ENCODE measurements around the gene SRRM3. TPM values are rescaled to one million over a fixed set of nuclear protein-coding genes. Genes with fewer than 3 reads are reported as not detected.
"Not testable (repeated sequence)": the region's sequence is repeated elsewhere in the genome, so short reads cannot be mapped to it uniquely, and the experiment has no call there.

Gene SRRM3
- polyA plus RNA-seq, 3 donors from 2014 or later = not detected

DNA sequence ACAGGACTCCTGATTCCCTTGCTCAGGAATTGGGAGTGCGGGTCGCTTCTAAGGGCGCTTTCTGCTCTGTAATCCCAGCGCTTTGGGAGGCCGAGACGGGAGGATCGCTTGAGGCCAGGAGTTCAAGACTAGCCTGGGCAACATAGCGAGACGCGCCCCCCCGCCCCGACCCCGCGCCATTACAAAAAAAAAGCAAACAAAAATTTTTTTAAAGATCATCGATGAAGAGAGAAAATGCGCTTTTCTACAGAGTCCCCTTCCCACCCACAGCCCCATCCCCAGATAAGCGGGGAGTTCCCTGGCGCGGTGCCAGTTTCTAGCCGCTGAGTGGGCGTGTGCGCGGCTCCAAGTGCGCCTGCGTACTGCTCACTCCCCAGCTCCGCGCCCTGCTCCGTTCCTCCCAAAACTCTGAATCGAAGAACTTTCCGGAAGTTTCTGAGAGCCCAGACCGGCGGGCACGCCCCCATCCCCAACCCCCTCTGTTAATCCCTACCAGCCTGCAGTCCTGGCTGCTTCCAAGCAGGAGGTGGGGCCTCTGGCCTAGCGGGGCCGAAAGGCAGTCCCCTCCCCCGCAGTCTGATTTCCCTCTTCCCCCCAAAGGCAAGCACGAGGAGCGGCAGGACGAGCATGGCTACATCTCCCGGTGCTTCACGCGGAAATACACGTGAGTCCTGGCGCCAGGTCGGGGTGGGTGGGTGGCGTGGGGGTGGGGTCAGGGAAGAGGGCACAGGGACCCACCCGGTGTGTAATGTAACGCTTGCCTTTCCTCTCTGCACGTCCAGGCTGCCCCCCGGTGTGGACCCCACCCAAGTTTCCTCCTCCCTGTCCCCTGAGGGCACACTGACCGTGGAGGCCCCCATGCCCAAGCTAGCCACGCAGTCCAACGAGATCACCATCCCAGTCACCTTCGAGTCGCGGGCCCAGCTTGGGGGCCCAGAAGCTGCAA lies 101.8 kb downstream of the SRRM3 start:
- H3K27me3 Mint-ChIP-seq (ENCODE audit: low read depth in 3 of 3) = peaks cover 2 to 4% (median 3%) of the 10 kb centered on the region in 3 donors
- H3K4me3 Mint-ChIP-seq = peak overlapping the region; percentile 88 to 91 (median 90)
- H3K9me3 Mint-ChIP-seq = no peaks in the 10 kb centered on the region
- peaks cover 15 to 19% of the 10 kb centered on the region in 2 donors for H3K4me1 Mint-ChIP-seq
- DNase-seq = peak; percentile 50 to 63 (median 59)
- no peaks in the 10 kb centered on the region for H3K36me3 Mint-ChIP-seq
- H3K27ac Mint-ChIP-seq = peak overlapping the region; percentile 16 to 82 (median 52)

DNA sequence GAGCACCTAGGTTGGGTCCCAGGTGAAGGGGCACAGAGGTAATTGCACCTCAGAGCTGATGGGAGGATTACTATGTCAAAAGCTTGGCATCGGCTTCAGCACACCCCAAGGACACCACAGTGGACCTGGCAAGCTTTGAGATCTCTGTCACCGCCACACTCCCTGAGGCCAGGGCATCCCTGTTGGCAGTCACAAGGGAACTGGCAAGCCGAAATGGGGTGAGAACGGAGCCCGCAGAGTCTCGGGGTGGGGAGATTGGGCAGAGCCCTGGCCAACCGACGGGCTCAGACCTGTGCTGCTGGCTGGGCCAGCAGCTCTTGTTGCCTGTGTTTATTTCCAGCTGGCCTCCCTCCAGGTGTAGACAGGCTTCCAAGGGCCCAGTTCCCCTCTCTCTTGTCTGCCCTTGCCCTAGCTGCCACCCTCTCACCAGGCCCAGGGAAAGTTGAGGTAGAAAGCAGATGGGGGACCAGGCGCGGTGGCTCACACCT lies 103.2 kb downstream of the SRRM3 start:
- no peak overlapping the region for H3K27ac Mint-ChIP-seq
- no peak for DNase-seq
- peak overlapping the region in 1 of 5 donors; percentile 13 for H3K4me3 Mint-ChIP-seq
- peaks cover 2 to 4% (median 3%) of the 10 kb centered on the region in 3 donors for H3K27me3 Mint-ChIP-seq (ENCODE audit: low read depth in 3 of 3)
- no peaks in the 10 kb centered on the region for H3K36me3 Mint-ChIP-seq
- H3K4me1 Mint-ChIP-seq = peaks cover 15 to 19% of the 10 kb centered on the region in 2 donors
- H3K9me3 Mint-ChIP-seq = no peaks in the 10 kb centered on the region

DNA sequence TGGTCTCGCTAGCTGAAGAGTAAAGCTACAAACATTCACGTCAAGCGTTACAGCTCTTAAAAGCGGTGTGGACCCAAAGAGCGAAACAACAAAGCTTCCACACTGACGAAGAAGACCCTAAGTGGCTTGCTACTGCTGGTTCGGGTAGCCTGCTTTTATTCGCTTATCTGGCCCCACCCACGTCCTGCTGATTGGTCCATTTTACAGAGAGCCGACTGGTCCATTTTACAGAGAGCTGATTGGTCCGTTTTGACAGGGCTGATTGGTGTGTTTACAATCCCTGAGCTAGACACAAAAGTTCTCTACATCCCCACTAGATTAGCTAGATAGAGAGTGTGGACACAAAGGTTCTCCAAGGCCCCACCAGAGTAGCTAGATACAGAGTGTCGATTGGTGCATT lies 107.2 kb downstream of the SRRM3 start:
- H3K4me1 Mint-ChIP-seq; H3K36me3 Mint-ChIP-seq; H3K27me3 Mint-ChIP-seq (ENCODE audit: low read depth in 3 of 3); H3K9me3 Mint-ChIP-seq; H3K27ac Mint-ChIP-seq; DNase-seq; H3K4me3 Mint-ChIP-seq: not testable (repeated sequence)

DNA sequence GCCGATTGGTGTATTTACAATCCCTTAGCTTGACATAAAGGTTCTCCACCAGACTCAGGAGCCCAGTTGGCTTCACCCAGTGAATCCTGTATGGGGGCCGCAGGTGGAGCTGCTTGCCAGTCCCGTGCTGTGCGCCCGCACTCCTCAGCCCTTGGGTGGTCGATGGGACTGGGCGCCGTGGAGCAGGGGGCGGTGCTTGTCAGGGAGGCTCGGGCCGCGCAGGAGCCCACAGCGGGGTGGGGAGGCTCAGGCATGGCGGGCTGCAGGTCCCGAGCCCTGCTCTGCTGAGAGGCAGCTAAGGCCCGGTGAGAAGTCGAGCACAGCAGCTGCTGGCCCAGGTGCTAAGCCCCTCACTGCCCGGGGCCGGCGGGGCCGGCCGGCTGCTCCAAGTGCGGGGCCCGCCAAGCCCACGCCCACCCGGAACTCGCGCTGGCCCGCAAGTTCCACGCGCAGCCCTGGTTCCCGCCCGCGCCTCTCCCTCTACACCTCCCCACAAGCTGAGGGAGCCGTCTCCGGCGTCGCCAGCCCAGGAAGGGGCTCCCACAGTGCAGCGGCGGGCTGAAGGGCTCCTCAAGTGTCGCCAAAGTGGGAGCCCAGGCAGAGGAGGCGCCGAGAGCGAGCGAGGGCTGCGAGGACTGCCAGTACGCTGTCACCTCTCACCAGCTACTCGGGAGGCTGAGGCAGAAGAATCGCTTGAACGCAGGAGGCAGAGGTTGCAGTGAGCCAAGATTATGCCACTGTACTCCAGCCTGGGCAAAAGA lies 107.8 kb downstream of the SRRM3 start:
- not testable (repeated sequence) for H3K9me3 Mint-ChIP-seq; H3K36me3 Mint-ChIP-seq; H3K27ac Mint-ChIP-seq; H3K27me3 Mint-ChIP-seq (ENCODE audit: low read depth in 3 of 3); H3K4me3 Mint-ChIP-seq; DNase-seq; H3K4me1 Mint-ChIP-seq

DNA sequence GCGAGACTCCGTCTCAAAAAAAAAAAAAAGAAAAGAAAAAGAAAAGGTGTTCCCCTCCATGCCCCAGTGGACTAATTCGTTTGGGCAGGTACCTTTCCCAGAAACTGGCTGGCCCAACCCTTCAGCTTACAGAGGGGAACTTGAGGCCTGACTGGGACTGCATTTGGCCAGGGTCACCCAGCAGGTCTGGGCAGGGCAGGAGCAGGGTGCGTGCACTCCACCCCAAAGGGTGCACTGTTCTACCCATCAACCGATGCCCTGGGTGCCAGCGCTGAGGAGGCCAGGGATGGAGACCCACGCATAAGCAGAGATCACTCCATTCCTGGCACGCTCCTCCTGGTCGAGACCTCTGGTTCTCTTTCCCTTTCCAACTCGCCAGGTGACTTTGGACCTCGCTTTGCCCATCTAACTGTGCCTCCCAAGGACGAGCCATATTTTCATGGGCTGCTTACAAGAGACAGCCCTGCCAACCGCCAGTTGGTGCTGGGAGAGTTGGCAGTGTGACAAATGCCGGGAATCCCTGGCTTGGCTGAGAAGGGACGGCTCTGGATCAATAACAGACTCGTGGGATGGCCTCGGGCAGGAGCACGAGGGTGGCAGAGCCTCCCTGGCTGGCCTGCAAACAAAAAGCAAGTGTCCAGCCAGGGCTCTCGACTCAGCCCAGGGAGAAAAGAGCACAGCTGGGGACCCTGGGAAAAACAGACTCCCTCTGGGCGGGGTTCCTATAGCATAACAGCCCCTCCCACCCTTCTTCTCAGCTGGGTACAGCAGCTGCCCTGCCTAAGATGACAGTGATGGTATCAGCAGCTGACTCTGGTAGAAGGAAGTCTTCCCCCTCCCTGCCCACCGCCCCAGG lies 108.6 kb downstream of the SRRM3 start:
- H3K36me3 Mint-ChIP-seq = no peaks in the 10 kb centered on the region
- H3K9me3 Mint-ChIP-seq = no peaks in the 10 kb centered on the region
- H3K4me1 Mint-ChIP-seq = peaks cover 7% of the 10 kb centered on the region in 2 donors
- H3K27ac Mint-ChIP-seq = no peak overlapping the region
- no peak overlapping the region for H3K4me3 Mint-ChIP-seq
- H3K27me3 Mint-ChIP-seq (ENCODE audit: low read depth in 3 of 3) = no peaks in the 10 kb centered on the region
- DNase-seq = no peak

DNA sequence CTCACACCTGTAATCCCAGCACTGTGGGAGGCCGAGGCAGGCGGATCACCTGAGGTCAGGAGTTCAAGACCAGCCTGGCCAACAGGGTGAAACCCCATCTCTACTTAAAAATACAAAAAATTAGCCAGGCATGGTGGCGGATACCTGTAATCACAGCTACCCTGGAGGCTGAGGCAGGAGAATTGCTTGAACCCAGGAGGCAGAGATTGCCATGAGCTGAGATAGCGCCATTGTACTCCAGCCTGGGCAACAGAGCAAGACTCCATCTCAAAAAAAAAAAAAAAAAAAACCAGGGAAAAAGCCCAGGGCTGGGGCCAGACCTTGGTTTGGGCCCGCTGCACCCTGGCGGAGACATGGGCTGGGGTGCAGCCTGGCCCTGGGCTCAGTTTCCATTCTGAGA lies 110.1 kb downstream of the SRRM3 start:
- not testable (repeated sequence) for H3K4me3 Mint-ChIP-seq; H3K27ac Mint-ChIP-seq; H3K36me3 Mint-ChIP-seq; H3K27me3 Mint-ChIP-seq (ENCODE audit: low read depth in 3 of 3); DNase-seq; H3K4me1 Mint-ChIP-seq; H3K9me3 Mint-ChIP-seq

DNA sequence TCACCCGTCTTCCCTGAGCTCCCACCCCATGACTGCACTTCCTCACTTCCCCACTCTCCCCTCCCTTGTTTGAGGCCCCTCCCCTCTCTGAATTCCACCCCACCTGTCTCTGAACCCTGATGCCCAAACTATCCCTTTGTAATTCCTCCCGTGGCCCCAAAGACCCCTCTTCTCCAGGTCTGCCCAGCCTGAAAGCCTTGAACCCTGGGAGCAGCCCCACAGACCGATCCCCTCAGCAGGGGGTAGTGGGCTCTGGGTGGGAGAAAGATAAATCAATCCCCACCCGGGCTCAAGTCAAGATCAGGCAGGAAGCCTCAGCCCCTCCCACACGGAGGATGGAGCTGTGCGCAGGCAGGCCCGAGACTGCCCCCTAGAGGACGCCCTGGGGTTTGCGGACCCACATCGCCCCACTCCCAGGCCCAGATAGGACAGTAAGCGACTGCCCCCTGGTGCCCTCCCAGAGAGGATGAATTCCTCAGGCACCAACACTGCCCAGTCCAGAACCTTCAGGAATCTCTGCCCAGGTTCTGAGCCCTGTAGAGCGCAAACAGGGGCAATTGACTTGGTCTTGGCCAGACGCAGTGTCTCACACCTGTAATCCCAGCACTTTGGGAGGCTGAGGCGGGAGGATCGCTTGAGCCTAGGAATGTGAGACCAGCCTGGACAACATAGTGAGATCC lies 112.5 kb downstream of the SRRM3 start:
- H3K27me3 Mint-ChIP-seq (ENCODE audit: low read depth in 3 of 3) = no peaks in the 10 kb centered on the region
- H3K27ac Mint-ChIP-seq = peak overlapping the region in 1 of 6 donors; percentile 45
- peaks cover 23 to 28% of the 10 kb centered on the region in 2 donors for H3K4me1 Mint-ChIP-seq
- no peak overlapping the region for H3K4me3 Mint-ChIP-seq
- peak; percentile 92 to 94 (median 92) for DNase-seq
- no peaks in the 10 kb centered on the region for H3K9me3 Mint-ChIP-seq
- H3K36me3 Mint-ChIP-seq = no peaks in the 10 kb centered on the region

DNA sequence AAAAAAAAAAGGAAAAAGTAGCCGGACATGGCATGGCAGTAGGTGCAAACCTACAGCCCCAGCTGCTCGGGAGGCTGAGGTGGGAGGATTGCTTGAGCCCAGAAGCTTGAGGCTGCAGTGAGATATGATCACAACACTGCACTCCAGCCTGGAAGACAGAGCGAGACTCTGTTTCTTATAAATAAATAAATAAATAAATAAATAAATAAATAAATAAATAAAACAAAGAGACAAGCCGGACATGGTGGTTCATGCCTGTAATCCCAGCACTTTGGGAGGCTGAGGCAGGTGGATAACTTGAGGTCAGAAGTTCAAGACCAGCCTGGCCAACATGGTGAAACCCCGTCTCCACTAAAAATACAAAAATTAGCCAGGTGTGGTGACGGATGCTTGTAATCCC lies 113.0 kb downstream of the SRRM3 start:
- H3K9me3 Mint-ChIP-seq; H3K27me3 Mint-ChIP-seq (ENCODE audit: low read depth in 3 of 3); H3K4me3 Mint-ChIP-seq; H3K36me3 Mint-ChIP-seq; DNase-seq: not testable (repeated sequence)
- H3K27ac Mint-ChIP-seq = peak overlapping the region in 1 of 6 donors; percentile 34
- H3K4me1 Mint-ChIP-seq = peaks cover 24 to 29% of the 10 kb centered on the region in 2 donors

DNA sequence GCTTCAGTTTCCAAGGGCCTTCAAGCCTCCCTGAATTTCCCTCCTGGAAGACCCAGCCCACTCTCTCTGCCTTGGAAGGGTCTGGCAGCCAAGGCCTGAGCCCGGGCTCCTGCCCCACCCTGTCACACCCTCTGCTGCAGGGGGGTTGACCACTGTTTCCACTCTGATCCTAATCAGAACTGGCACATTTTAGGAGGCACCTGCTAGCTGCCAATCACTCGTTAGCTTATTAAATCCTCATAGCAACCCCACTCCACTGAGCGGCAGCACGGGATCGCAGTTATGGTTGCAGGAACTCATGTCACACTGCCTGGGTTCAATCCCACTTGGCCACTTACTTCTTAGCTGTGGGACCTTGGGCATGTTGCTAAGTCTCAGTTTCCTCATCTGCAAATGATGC lies 113.7 kb downstream of the SRRM3 start:
- DNase-seq = no peak
- Mint-ChIP-seq H3K36me3 (no peaks in the 10 kb centered on the region), H3K27me3 (ENCODE audit: low read depth in 3 of 3) (no peaks in the 10 kb centered on the region), H3K4me1 (peaks cover 27 to 29% of the 10 kb centered on the region in 2 donors), H3K9me3 (no peaks in the 10 kb centered on the region), H3K27ac (no peak overlapping the region), H3K4me3 (no peak overlapping the region)

DNA sequence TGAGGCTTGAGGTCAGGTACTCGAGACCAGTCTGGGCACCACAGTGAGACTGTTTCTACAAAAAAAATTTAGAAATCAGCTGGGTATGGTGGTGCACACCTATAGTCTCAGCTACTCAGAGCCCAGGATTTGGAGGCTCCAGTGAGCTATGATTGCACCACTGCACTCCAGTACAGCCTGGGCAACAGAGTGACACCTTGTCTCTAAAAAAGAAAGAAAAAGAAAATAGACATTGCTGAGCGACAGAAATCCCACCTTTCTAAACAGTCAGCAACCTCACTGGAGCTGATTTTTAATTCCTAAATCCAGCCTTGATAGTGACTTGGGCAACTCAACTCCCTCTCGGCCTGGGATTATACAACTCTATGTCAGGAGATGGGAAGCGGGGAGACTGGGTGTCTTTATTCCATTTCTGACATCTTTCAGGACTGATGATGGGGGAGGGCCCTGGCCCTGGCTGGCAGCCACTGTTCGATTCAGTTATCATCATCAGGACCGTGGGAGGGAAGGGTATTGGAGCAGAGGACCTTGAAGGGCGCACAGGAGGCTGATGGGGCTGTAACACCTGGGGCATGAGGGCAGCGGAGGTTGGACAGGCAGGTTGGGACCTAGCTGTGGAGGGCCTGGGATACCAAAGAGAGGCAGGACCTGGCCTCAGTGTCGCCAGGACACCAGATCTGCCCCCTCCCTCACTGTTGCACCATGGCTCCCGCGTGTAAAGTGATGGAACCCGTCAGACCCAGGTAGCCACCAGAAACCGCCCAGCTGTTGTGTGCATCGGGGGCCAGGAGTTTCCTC lies 115.5 kb downstream of the SRRM3 start:
- no peaks in the 10 kb centered on the region for H3K9me3 Mint-ChIP-seq
- H3K27ac Mint-ChIP-seq = peak overlapping the region; percentile 89 to 99 (median 98)
- DNase-seq = no peak
- H3K4me1 Mint-ChIP-seq = peaks cover 27 to 29% of the 10 kb centered on the region in 2 donors
- H3K36me3 Mint-ChIP-seq = no peaks in the 10 kb centered on the region
- H3K4me3 Mint-ChIP-seq = peak overlapping the region; percentile 92 to 99 (median 93)
- H3K27me3 Mint-ChIP-seq (ENCODE audit: low read depth in 3 of 3) = peaks cover 0 to 2% (median 0%) of the 10 kb centered on the region in 3 donors

DNA sequence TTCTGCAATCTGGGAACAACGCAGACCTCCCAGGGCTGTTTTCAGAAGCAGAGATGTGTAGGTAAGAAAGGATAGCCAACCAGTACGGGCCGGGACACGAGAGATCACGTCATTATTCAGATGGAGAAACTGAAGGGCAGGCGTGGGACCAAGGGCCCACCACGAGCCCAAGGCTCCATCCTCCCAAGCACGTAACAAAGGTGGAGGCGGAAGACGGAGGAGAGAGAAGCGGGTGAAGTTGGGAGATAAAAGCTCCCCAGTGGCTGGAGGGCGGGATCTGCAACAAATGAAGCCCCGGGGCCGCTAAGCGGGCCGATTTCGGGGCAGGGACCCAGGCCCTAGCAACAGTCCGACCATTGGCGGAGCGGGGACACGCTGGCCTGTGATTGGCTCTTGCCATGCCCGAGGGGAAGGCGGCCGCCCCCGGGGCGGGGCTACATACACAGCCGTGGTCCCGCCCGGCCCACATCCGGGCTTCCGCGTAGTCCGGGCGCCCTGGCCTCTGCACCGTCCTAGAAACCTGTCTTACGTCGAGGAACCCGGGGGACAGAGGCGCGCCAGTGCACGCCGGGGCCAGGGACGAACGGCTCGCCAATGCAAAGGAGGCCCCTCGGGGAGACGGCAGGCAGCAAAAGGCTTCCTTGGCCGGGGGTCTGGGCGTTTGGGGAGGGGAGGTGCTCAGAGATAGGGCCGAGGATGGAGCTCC lies 116.2 kb downstream of the SRRM3 start:
- Mint-ChIP-seq H3K4me3 (peak overlapping the region; percentile 92 to 99 (median 93)), H3K4me1 (peaks cover 27 to 29% of the 10 kb centered on the region in 2 donors), H3K36me3 (no peaks in the 10 kb centered on the region)

More for the DNA sequence above, 116.2 kb downstream of the SRRM3 start:
- H3K27ac Mint-ChIP-seq = peak overlapping the region; percentile 89 to 99 (median 98)
- H3K27me3 Mint-ChIP-seq (ENCODE audit: low read depth in 3 of 3) = peaks cover 0 to 2% (median 0%) of the 10 kb centered on the region in 3 donors
- DNase-seq = peak; percentile 94 to 95 (median 95)
- H3K9me3 Mint-ChIP-seq = no peaks in the 10 kb centered on the region

All from immature natural killer cell (primary cell).